Mucosa of rectum (tissue), 2 donors: ENCODE results near the gene APOBEC3F.
"Not testable (repeated sequence)": the region's sequence is repeated elsewhere in the genome, so short reads cannot be mapped to it uniquely, and the experiment has no call there.

Source experiments
- H3K27ac ChIP-seq, 2 donors: one replicate each; pipeline ENCODE4 v1.7.0; 2013; ENCODE audit warnings: inconsistent platforms in 2 of 2, low read depth in 2 of 2, low read length in 2 of 2
- H3K27me3 ChIP-seq, 2 donors: one replicate each; pipeline ENCODE4 v1.7.0; 2013; ENCODE audit warnings: low read length in 2 of 2; ENCODE audit not compliant: control insufficient read depth in 2 of 2, insufficient read depth in 2 of 2
- H3K36me3 ChIP-seq, 2 donors: one replicate each; pipeline ENCODE4 v1.7.0; 2013; ENCODE audit warnings: low read length in 2 of 2; ENCODE audit not compliant: control insufficient read depth in 2 of 2, insufficient read depth in 2 of 2
- H3K4me1 ChIP-seq, 2 donors: one replicate each; pipeline ENCODE4 v1.7.0; 2013; ENCODE audit warnings: low read length in 2 of 2, mild to moderate bottlenecking in 1 of 2; ENCODE audit not compliant: control insufficient read depth in 2 of 2, insufficient read depth in 2 of 2
- H3K4me3 ChIP-seq, 2 donors: one replicate each; pipeline ENCODE4 v1.7.0; 2013; ENCODE audit warnings: low read length in 2 of 2
- H3K9ac ChIP-seq, 2 donors: one replicate each; pipeline ENCODE4 v1.7.0; 2013; ENCODE audit warnings: low read length in 2 of 2, low read depth in 1 of 2, mild to moderate bottlenecking in 1 of 2
- H3K9me3 ChIP-seq, 2 donors: one replicate each; pipeline ENCODE4 v1.7.0; 2013; ENCODE audit warnings: low read length in 2 of 2; ENCODE audit not compliant: control insufficient read depth in 2 of 2
- donor health status: healthy.
- donor health status: Normal muscosa, but diverticular disease.

Gene APOBEC3F

GRCh38 chr22:39040538-39041296 is at the start of gene APOBEC3F:
Gene APOBEC3F (plus strand): TSS chr22:39040864. CDS start chr22:39040961, 97 bp downstream.
- not testable (repeated sequence) for H3K9me3 ChIP-seq, H3K4me1 ChIP-seq, H3K36me3 ChIP-seq, H3K27me3 ChIP-seq
- Histone ChIP-seq H3K27ac (peak within 1 kb of the TSS; percentile 83 to 86), H3K9ac (peak within 1 kb of the TSS; percentile 78 to 83), H3K4me3 (peak within 1 kb of the TSS; percentile 69 to 77)

- not testable (repeated sequence) for H3K9ac ChIP-seq, H3K36me3 ChIP-seq, H3K27ac ChIP-seq, H3K4me3 ChIP-seq, H3K27me3 ChIP-seq, H3K4me1 ChIP-seq, H3K9me3 ChIP-seq
These were observed 47.7 kb upstream of the APOBEC3F start for GRCh38 chr22:38992871-38993371.

GRCh38 chr22:38996105-38996504 is 44.6 kb upstream of the APOBEC3F start:
- Histone ChIP-seq H3K36me3 (no peaks in the 10 kb centered on the region), H3K9ac (no peak overlapping the region), H3K4me3 (no peak overlapping the region), H3K9me3 (no peaks in the 10 kb centered on the region), H3K27me3 (no peaks in the 10 kb centered on the region), H3K27ac (no peak overlapping the region), H3K4me1 (no peaks in the 10 kb centered on the region)

GRCh38 chr22:38997518-38997917 is 43.1 kb upstream of the APOBEC3F start:
- Histone ChIP-seq H3K4me1 (no peaks in the 10 kb centered on the region), H3K9me3 (no peaks in the 10 kb centered on the region), H3K4me3 (no peak overlapping the region), H3K27me3 (no peaks in the 10 kb centered on the region), H3K27ac (no peak overlapping the region), H3K9ac (no peak overlapping the region), H3K36me3 (no peaks in the 10 kb centered on the region)

- H3K27ac ChIP-seq: no peak overlapping the region
- H3K27me3 ChIP-seq: no peaks in the 10 kb centered on the region
- H3K9ac ChIP-seq: no peak overlapping the region
- peaks cover 0 to 3% of the 10 kb centered on the region in 2 donors for H3K4me1 ChIP-seq
- no peaks in the 10 kb centered on the region for H3K36me3 ChIP-seq
- no peaks in the 10 kb centered on the region for H3K9me3 ChIP-seq
- H3K4me3 ChIP-seq: no peak overlapping the region
These were observed 37.5 kb upstream of the APOBEC3F start for GRCh38 chr22:39003165-39003638.

- Histone ChIP-seq H3K9ac (no peak overlapping the region), H3K4me3 (no peak overlapping the region), H3K9me3 (no peaks in the 10 kb centered on the region), H3K4me1 (peaks cover 0 to 3% of the 10 kb centered on the region in 2 donors), H3K36me3 (no peaks in the 10 kb centered on the region), H3K27ac (no peak overlapping the region), H3K27me3 (no peaks in the 10 kb centered on the region)
These were observed 33.5 kb upstream of the APOBEC3F start for GRCh38 chr22:39007177-39007576.

- not testable (repeated sequence) for H3K9me3 ChIP-seq, H3K27me3 ChIP-seq, H3K4me1 ChIP-seq, H3K9ac ChIP-seq, H3K36me3 ChIP-seq, H3K27ac ChIP-seq, H3K4me3 ChIP-seq
These were observed 32.3 kb upstream of the APOBEC3F start for GRCh38 chr22:39008271-39008850.

- H3K27me3 ChIP-seq: no peaks in the 10 kb centered on the region
- H3K4me1 ChIP-seq: peaks cover 2 to 4% of the 10 kb centered on the region in 2 donors
- no peaks in the 10 kb centered on the region for H3K36me3 ChIP-seq
- H3K9me3 ChIP-seq: no peaks in the 10 kb centered on the region
- no peak overlapping the region for H3K27ac ChIP-seq
- H3K4me3 ChIP-seq: no peak overlapping the region
- no peak overlapping the region for H3K9ac ChIP-seq
These were observed 29.7 kb upstream of the APOBEC3F start for GRCh38 chr22:39010946-39011345.

GRCh38 chr22:39012533-39013511 is 27.8 kb upstream of the APOBEC3F start:
- Histone ChIP-seq H3K4me3 (no peak overlapping the region), H3K27ac (no peak overlapping the region), H3K9me3 (no peaks in the 10 kb centered on the region), H3K27me3 (no peaks in the 10 kb centered on the region), H3K4me1 (peaks cover 2 to 4% of the 10 kb centered on the region in 2 donors), H3K36me3 (no peaks in the 10 kb centered on the region), H3K9ac (no peak overlapping the region)
